Kidney (tissue), 14 donors: ENCODE measurements around the gene MINDY4. TPM values are rescaled to one million over a fixed set of nuclear protein-coding genes. Genes with fewer than 3 reads are reported as not detected.

Experiments
- DNase-seq, 5 donors: peaks; one replicate each; pipeline ENCODE4 v3.0.0-alpha.2; 2013 to 2020
- FAIRE-seq: peaks from 2 replicates; lab custom pipeline; 2012; peaks lifted over from hg19 to GRCh38; lab: Jason Lieb, UNC
- H3K27ac ChIP-seq, 2 donors: one replicate each; pipeline ENCODE4 v1.7.0; 2013; ENCODE audit warnings: low read depth in 2 of 2, low read length in 2 of 2, inconsistent platforms in 1 of 2
- H3K27me3 ChIP-seq: one replicate; pipeline ENCODE4 v1.7.1; 2013; ENCODE audit warnings: low read length, inconsistent platforms; ENCODE audit not compliant: control insufficient read depth, insufficient read depth
- H3K36me3 ChIP-seq, 3 donors: one replicate each; pipeline versions ENCODE4 v1.7.0 to v1.7.1; 2013; ENCODE audit warnings: low read length in 3 of 3, control low read depth in 1 of 3, inconsistent platforms in 1 of 3; ENCODE audit not compliant: insufficient read depth in 3 of 3, control insufficient read depth in 2 of 3
- H3K4me1 ChIP-seq, 3 donors: one replicate each; pipeline versions ENCODE4 v1.7.0 to v1.7.1; 2013; ENCODE audit warnings: low read length in 3 of 3, inconsistent platforms in 1 of 3, low read depth in 1 of 3; ENCODE audit not compliant: control insufficient read depth in 2 of 3, insufficient read depth in 2 of 3
- H3K4me3 ChIP-seq, 3 donors: one replicate each; pipeline versions ENCODE4 v1.7.0 to v1.8.1; 2013; ENCODE audit warnings: low read length in 3 of 3, control low read depth in 1 of 3, inconsistent platforms in 1 of 3
- H3K9ac ChIP-seq, 3 donors: one replicate each; pipeline versions ENCODE4 v1.7.0 to v1.7.1; 2013; ENCODE audit warnings: low read length in 3 of 3, control low read depth in 1 of 3, inconsistent platforms in 1 of 3
- H3K9me3 ChIP-seq, 3 donors: one replicate each; pipeline versions ENCODE4 v1.7.0 to v1.7.1; 2013; ENCODE audit warnings: low read length in 3 of 3, control low read depth in 1 of 3, inconsistent platforms in 1 of 3; ENCODE audit not compliant: control insufficient read depth in 2 of 3, insufficient read depth in 1 of 3
- CTCF ChIP-seq: IDR thresholded peaks from 3 replicates; pipeline ENCODE4 v1.5.1; 2012; ENCODE audit warnings: mild to moderate bottlenecking, moderate library complexity, borderline replicate concordance; ENCODE audit not compliant: insufficient read depth; ENCODE audit errors: extremely low read depth
- intact Hi-C: fragments of 100-400 bp; cut with DNase I; formaldehyde crosslinking; loops from one replicate; pipeline ENCODE4 v1.11.1; 2022
- polyA plus RNA-seq: library from polyadenylated mRNA; stranded (reverse); fragments of 350-450 nt; fragmentation: Illumina TruSeq; extraction: RNeasy Lipid Tissue Mini Kit (QIAGEN cat#74804); gene quantifications from one replicate; pipeline ENCODE4 v1.2.3, GENCODE V29; 2014; ENCODE audit warnings: low read depth, low replicate concordance; ENCODE audit not compliant: insufficient read depth
- total RNA-seq: library from RNA; stranded (reverse); fragmentation: NEBNext Ultra II Directional; extraction: Animal tissue kit (Norgen Biotek cat#: 25700); gene quantifications from one replicate; pipeline ENCODE4 v1.2.1, GENCODE V29; 2021
- donor health status: control.
- donor health status: control.
- donor health status: control.
- donor health status: control.
- donor health status: control.
- donor health status: DM: yes; HTN: yes; CAD: no.
- donor health status: Normal renal cell carcinoma (clear cell type).

The MINDY4 gene
- total and polyA plus RNA-seq, 2 donors from 2014 or later = 5.3 to 15.3 TPM

GRCh38 chr7:30782690-30783089 lies 11.5 kb downstream of the MINDY4 start:
- Histone ChIP-seq H3K36me3 (peaks cover 0 to 28% (median 17%) of the 10 kb centered on the region in 3 donors), H3K4me3 (no peak overlapping the region), H3K4me1 (peaks cover 0 to 2% (median 0%) of the 10 kb centered on the region in 3 donors), H3K9me3 (no peaks in the 10 kb centered on the region), H3K27ac (no peak overlapping the region), H3K27me3 (no peaks in the 10 kb centered on the region), H3K9ac (no peak overlapping the region)
- DNase-seq (no peak), FAIRE-seq (no peak)
- no peak for TF ChIP-seq CTCF
- intact Hi-C loops = no loop called here

- Histone ChIP-seq H3K9me3 (no peaks in the 10 kb centered on the region), H3K27me3 (no peaks in the 10 kb centered on the region), H3K4me1 (peaks cover 0 to 6% (median 0%) of the 10 kb centered on the region in 3 donors), H3K4me3 (no peak overlapping the region), H3K9ac (no peak overlapping the region), H3K27ac (no peak overlapping the region), H3K36me3 (peaks cover 0 to 34% (median 10%) of the 10 kb centered on the region in 3 donors)
- intact Hi-C loops = no loop called here
- TF ChIP-seq CTCF = no peak
- FAIRE-seq (no peak), DNase-seq (no peak)
These were observed 14.6 kb downstream of the MINDY4 start for GRCh38 chr7:30785786-30786185.

GRCh38 chr7:30787486-30787885 lies 16.3 kb downstream of the MINDY4 start:
- intact Hi-C loops = no loop called here
- no peak for TF ChIP-seq CTCF
- H3K27me3 ChIP-seq = no peaks in the 10 kb centered on the region
- FAIRE-seq = no peak
- no peak overlapping the region for H3K9ac ChIP-seq
- no peaks in the 10 kb centered on the region for H3K9me3 ChIP-seq
- H3K4me1 ChIP-seq = peaks cover 0 to 6% (median 0%) of the 10 kb centered on the region in 3 donors
- DNase-seq = no peak
- H3K4me3 ChIP-seq = no peak overlapping the region
- peaks cover 0 to 27% (median 9%) of the 10 kb centered on the region in 3 donors for H3K36me3 ChIP-seq
- H3K27ac ChIP-seq = no peak overlapping the region

- no peak overlapping the region for H3K27ac ChIP-seq
- intact Hi-C loops = no loop called here
- DNase-seq (no peak), FAIRE-seq (no peak)
- peaks cover 0 to 6% (median 0%) of the 10 kb centered on the region in 3 donors for H3K4me1 ChIP-seq
- peaks cover 0 to 16% (median 9%) of the 10 kb centered on the region in 3 donors for H3K36me3 ChIP-seq
- H3K9ac ChIP-seq = no peak overlapping the region
- H3K9me3 ChIP-seq = no peaks in the 10 kb centered on the region
- no peak for TF ChIP-seq CTCF
- H3K27me3 ChIP-seq = no peaks in the 10 kb centered on the region
- no peak overlapping the region for H3K4me3 ChIP-seq
These were observed 17.6 kb downstream of the MINDY4 start for GRCh38 chr7:30788640-30789333.
